Measurements from ENCODE around the gene AGXT. TPM values are rescaled to one million over a fixed set of nuclear protein-coding genes. Genes with fewer than 3 reads are reported as not detected.
A peak's percentile ranks its signal among the peaks of the same experiment; 100 is the strongest.

AGXT gene
- total RNA-seq, 4 donors from 2014 or later, result not detected

GRCh38 chr2:240911641-240912265 lies 43.1 kb downstream of the AGXT start:
- Histone ChIP-seq H3K27me3 (peaks cover 0 to 50% (median 0%) of the 10 kb centered on the region in 4 donors), H3K4me1 (peaks cover 27 to 80% (median 34%) of the 10 kb centered on the region in 3 donors), H3K36me3 (no peaks in the 10 kb centered on the region), H3K27ac (peak overlapping the region in 2 of 4 donors; percentile 18 to 27), H3K4me3 (no peak overlapping the region), H3K9me3 (no peaks in the 10 kb centered on the region)
- TF ChIP-seq CTCF (IDR thresholded peaks at IDR 0.05), result no peak
- TF ChIP-seq POLR2A (IDR thresholded peaks at IDR 0.05), result no peak
- no peak for DNase-seq
- intact Hi-C loops (cut with DNase I), result no loop called here
- WGBS, 2 donors, result 35 to 63% methylated on average over 19 to 20 of the region's 20 CpGs

GRCh38 chr2:240912878-240913809 lies 44.5 kb downstream of the AGXT start:
- no peaks in the 10 kb centered on the region for H3K9me3 ChIP-seq
- no peak for TF ChIP-seq CTCF (IDR thresholded peaks at IDR 0.05)
- no peak for TF ChIP-seq POLR2A (IDR thresholded peaks at IDR 0.05)
- no peak for DNase-seq
- H3K36me3 ChIP-seq, result no peaks in the 10 kb centered on the region
- H3K27ac ChIP-seq, result peak overlapping the region; percentile 7 to 44 (median 42)
- peaks cover 38 to 87% (median 44%) of the 10 kb centered on the region in 3 donors for H3K4me1 ChIP-seq
- WGBS, 2 donors, result 49 to 57% methylated on average over 3 to 11 of the region's 21 CpGs
- intact Hi-C loops (cut with DNase I), result no loop called here
- peaks cover 0 to 43% (median 0%) of the 10 kb centered on the region in 4 donors for H3K27me3 ChIP-seq
- no peak overlapping the region for H3K4me3 ChIP-seq

GRCh38 chr2:240913810-240914644 lies 45.4 kb downstream of the AGXT start:
- WGBS, 2 donors, result 39 to 40% methylated on average over 10 to 18 of the region's 36 CpGs
- peaks cover 42 to 93% (median 44%) of the 10 kb centered on the region in 3 donors for H3K4me1 ChIP-seq
- H3K9me3 ChIP-seq, result no peaks in the 10 kb centered on the region
- intact Hi-C loops (cut with DNase I), result no loop called here
- H3K36me3 ChIP-seq, result no peaks in the 10 kb centered on the region
- TF ChIP-seq CTCF (IDR thresholded peaks at IDR 0.05) (peak; percentile 62 to 93 (median 79)), POLR2A (IDR thresholded peaks at IDR 0.05) (no peak)
- DNase-seq, result no peak
- peak overlapping the region; percentile 40 to 44 (median 44) for H3K27ac ChIP-seq
- H3K4me3 ChIP-seq, result peak overlapping the region in 1 of 4 donors; percentile 24
- peaks cover 0 to 43% (median 0%) of the 10 kb centered on the region in 4 donors for H3K27me3 ChIP-seq

GRCh38 chr2:240914645-240915525 lies 46.3 kb downstream of the AGXT start:
- H3K36me3 ChIP-seq, result no peaks in the 10 kb centered on the region
- peaks cover 0 to 43% (median 0%) of the 10 kb centered on the region in 4 donors for H3K27me3 ChIP-seq
- peaks cover 42 to 88% (median 44%) of the 10 kb centered on the region in 3 donors for H3K4me1 ChIP-seq
- no peak overlapping the region for H3K27ac ChIP-seq
- TF ChIP-seq POLR2A (IDR thresholded peaks at IDR 0.05) (no peak), CTCF (IDR thresholded peaks at IDR 0.05) (peak in 1 of 6 experiments; percentile 25)
- peak overlapping the region in 1 of 4 donors; percentile 24 for H3K4me3 ChIP-seq
- intact Hi-C loops (cut with DNase I), result no loop called here
- WGBS, 2 donors, result no CpG with 5 or more reads among the region's 25 CpGs
- no peak for DNase-seq
- no peaks in the 10 kb centered on the region for H3K9me3 ChIP-seq

Measured in esophagus squamous epithelium (tissue), 5 donors.